GM18861 (cell line): Measurements from ENCODE around the gene SPRR1A.

Experiments
- ATAC-seq: cut with Tn5 transposase; IDR thresholded peaks from one replicate; pipeline ENCODE4 v1.9.1; 2021; ENCODE audit not compliant: unreplicated experiment

Gene SPRR1A

DNA sequence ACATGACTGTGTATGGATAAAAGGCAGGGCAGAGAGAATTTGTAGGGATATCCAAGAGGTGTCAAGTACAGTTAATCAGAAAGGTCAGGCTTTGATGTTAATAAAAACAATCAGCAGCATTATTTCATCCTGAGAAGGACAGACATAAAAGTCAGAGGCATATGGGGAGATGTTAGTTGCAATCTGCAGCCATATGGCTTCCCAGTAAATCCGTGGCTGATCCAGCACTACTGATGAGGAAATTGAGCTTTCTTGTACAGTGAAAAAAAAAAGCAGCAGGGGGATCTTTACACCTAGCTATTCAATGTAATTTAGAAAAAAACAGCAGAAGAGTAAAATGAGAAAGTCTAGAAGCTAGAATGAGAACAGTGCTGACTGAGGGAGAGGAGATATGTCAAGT, 44.9 kb downstream of the SPRR1A start:
- ATAC-seq: no peak

- ATAC-seq: no peak
Observed at GRCh38 chr1:153030895-153031294, 47.0 kb downstream of the SPRR1A start, which contains the start of gene SPRR1B. Gene SPRR1B, plus strand, starts transcription at chr1:153031203. Its CDS starts 1,143 bp downstream, at chr1:153032346.

DNA sequence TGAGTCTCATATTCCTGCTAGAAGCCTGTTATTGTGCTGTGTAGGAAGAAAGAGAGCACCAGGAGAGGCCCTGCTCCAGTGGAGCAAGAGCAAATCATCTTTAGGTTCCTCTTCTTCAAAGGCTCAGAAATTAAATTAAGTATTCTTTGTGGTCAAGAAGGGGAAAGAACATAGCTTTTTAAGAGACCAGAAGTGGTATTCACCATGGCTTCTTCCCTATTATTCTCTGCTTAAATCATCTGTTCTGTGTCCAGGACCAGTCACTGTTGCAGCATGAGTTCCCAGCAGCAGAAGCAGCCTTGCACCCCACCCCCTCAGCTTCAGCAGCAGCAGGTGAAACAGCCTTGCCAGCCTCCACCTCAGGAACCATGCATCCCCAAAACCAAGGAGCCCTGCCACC, 48.2 kb downstream of the SPRR1A start:
- ATAC-seq: no peak

GRCh38 chr1:153032677-153033308, 48.9 kb downstream of the SPRR1A start:
- ATAC-seq: no peak

DNA sequence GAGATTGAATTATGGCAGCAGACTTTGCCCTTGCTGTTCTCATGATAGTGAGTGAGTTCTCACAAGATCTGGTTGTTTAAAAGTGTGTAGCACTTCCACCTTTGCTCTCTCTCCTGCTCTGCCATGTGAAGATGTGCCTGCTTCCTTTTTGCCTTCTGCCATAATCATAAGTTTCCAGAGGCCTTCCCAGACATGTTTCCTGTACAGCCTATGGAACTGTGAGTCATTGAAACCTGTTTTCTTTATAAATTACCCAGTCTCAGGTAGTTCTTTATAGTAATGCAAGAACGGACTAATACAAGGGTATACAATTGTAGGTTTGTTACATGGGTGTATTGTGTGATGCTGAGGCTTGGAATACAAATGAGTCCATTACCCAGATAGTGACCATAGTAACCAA, 51.3 kb downstream of the SPRR1A start:
- no peak for ATAC-seq
